B cell (primary cell): Measurements from ENCODE around the gene BMAL1.

Experiments used
- CTCF ChIP-seq: fragments of 200-600 bp; IDR thresholded peaks from one replicate; pipeline ENCODE4 v1.8.0; 2022; ENCODE audit warnings: antibody characterized with exemption, mild to moderate bottlenecking
- EZH2 ChIP-seq: IDR thresholded peaks from 2 replicates; pipeline ENCODE4 v1.6.1; 2012; ENCODE audit warnings: borderline replicate concordance, low read depth, mild to moderate bottlenecking, moderate library complexity, low read length; ENCODE audit not compliant: insufficient read depth, poor library complexity, severe bottlenecking

- no peak for TF ChIP-seq CTCF
- no peak for TF ChIP-seq EZH2
Observed at GRCh38 chr11:13288375-13289029, 10.9 kb downstream of the BMAL1 start.
